Liver (tissue), 3 donors: ENCODE results near the gene ZNF782.

Source experiments
- HNF4A ChIP-seq, 2 donors: conservative IDR thresholded peaks; 2 replicates each; pipeline ENCODE4 v1.6.1; 2016; ENCODE audit warnings: antibody characterized with exemption in 2 of 2, mild to moderate bottlenecking in 2 of 2
- HNF4G ChIP-seq: IDR thresholded peaks from 2 replicates; pipeline ENCODE4 v1.6.1; 2016; ENCODE audit warnings: antibody characterized with exemption
- TF ChIP-seq, protein P1 (sequence below): fragments of 150-350 bp; IDR thresholded peaks from 2 replicates; pipeline ENCODE4 v1.5.1; 2017; ENCODE audit warnings: improper control_type of control experiment, low read depth, low read length; ENCODE audit not compliant: missing input control
- donor health status: healthy.
- donor health status: healthy.

DNA sequence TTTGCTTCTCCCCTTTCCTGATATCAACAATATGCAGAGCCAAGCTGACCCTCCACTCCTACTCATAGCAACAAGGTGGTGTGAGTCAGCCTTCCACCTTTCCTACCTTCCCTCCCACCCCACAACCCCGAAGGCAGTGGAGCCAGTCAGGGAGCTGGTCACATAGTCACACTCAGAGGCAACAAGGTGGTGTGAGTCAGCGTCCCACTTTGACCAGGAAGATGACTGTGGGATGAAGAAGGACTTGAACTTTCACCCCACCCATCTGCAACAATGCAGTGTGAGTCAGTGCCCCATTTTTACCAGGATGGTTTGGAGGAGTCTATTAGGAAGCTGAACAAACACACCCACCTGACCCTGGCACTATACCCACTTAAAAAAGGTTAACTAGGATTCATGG is 30.1 kb upstream of the ZNF782 start:
- TF ChIP-seq, protein P1, sequence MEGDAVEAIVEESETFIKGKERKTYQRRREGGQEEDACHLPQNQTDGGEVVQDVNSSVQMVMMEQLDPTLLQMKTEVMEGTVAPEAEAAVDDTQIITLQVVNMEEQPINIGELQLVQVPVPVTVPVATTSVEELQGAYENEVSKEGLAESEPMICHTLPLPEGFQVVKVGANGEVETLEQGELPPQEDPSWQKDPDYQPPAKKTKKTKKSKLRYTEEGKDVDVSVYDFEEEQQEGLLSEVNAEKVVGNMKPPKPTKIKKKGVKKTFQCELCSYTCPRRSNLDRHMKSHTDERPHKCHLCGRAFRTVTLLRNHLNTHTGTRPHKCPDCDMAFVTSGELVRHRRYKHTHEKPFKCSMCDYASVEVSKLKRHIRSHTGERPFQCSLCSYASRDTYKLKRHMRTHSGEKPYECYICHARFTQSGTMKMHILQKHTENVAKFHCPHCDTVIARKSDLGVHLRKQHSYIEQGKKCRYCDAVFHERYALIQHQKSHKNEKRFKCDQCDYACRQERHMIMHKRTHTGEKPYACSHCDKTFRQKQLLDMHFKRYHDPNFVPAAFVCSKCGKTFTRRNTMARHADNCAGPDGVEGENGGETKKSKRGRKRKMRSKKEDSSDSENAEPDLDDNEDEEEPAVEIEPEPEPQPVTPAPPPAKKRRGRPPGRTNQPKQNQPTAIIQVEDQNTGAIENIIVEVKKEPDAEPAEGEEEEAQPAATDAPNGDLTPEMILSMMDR, result no peak
- TF ChIP-seq HNF4G (no peak), HNF4A (conservative IDR thresholded peaks at IDR 0.05) (no peak)
